H1 (cell line): ENCODE data around the gene LRRC45. TPM values are rescaled to one million over a fixed set of nuclear protein-coding genes. Genes with fewer than 3 reads are reported as not detected.

Experiments used
- BRCA1 ChIP-seq: IDR thresholded peaks from 2 replicates; pipeline ENCODE4 v1.6.1; 2012; ENCODE audit warnings: low read depth, low read length, improper control_type of control experiment
- EGR1 ChIP-seq: IDR thresholded peaks from 2 replicates; pipeline ENCODE4 v1.6.1; 2011; ENCODE audit warnings: low read depth, low read length, borderline replicate concordance
- JUND ChIP-seq: IDR thresholded peaks from 2 replicates; pipeline ENCODE4 v1.6.1; 2011; ENCODE audit warnings: mild to moderate bottlenecking, improper control_type of control experiment, low read length
- POU5F1 ChIP-seq: IDR thresholded peaks from 2 replicates; pipeline ENCODE4 v1.6.1; 2011; ENCODE audit warnings: low read depth, mild to moderate bottlenecking, low read length, moderate library complexity
- SP4 ChIP-seq: IDR thresholded peaks from 2 replicates; pipeline ENCODE4 v1.6.1; 2012; ENCODE audit warnings: low read length, inconsistent platforms
- TBP ChIP-seq: IDR thresholded peaks from 2 replicates; pipeline ENCODE4 v1.6.1; 2011; ENCODE audit warnings: low read depth, low read length, improper control_type of control experiment
- USF2 ChIP-seq: IDR thresholded peaks from 2 replicates; pipeline ENCODE4 v1.6.1; 2011; ENCODE audit warnings: low read length, improper control_type of control experiment
- YY1 ChIP-seq: IDR thresholded peaks from 2 replicates; pipeline ENCODE4 v1.6.1; 2011; ENCODE audit warnings: low read depth, mild to moderate bottlenecking, low read length
- polyA plus RNA-seq, 7 experiments: library from polyadenylated mRNA; depleted of rRNA in 3 of 7; stranded (reverse) in 5 of 7; unstranded in 2 of 7; fragments of >200 nt in 5 of 7; fragments of 200-250 nt in 2 of 7; gene quantifications; 1 replicate in 5 of 7; 2 replicates in 1 of 7; 4 replicates in 1 of 7; pipeline versions ENCODE4 v1.2.1 to v1.2.3, GENCODE V29; 2011 to 2013; ENCODE audit warnings: missing spikeins in 2 of 7, mixed read lengths in 2 of 7
- total RNA-seq: library from RNA; stranded (reverse); fragmentation: NEBNext Ultra II Directional; extraction: Animal tissue kit (Norgen Biotek cat#: 25700); gene quantifications from 2 replicates; pipeline ENCODE4 v1.2.1, GENCODE V29; 2021

Gene LRRC45
- total and polyA plus RNA-seq, 2 of the 8 experiments (the other 6 are each of a cell fraction or from before 2014, with no cell fraction given), result 11.5 to 29.0 TPM

GRCh38 chr17:81996757-81997441 is 26.2 kb upstream of the LRRC45 start (continued):
- TF ChIP-seq EGR1 (no peak), BRCA1 (no peak), TBP (no peak), YY1 (no peak), USF2 (no peak), SP4 (no peak), POU5F1 (no peak), JUND (no peak)
